ENCODE data around the gene NEFH. TPM values are rescaled to one million over a fixed set of nuclear protein-coding genes. Genes with fewer than 3 reads are reported as not detected.
"Not testable (repeated sequence)": the region's sequence is repeated elsewhere in the genome, so short reads cannot be mapped to it uniquely, and the experiment has no call there.

NEFH gene
- 1.0 TPM for total RNA-seq
- long read RNA-seq, partial matches to known transcripts: 0 of 4 reads
- long read RNA-seq, other reads (novel, unspliced or antisense): 2 of 4 reads

GRCh38 chr22:29479417-29480261, at the start of gene NEFH:
Gene NEFH, plus strand, starts transcription at chr22:29480218. Its CDS starts 45 bp downstream, at chr22:29480263.
- H3K4me3 ChIP-seq: peak within 1 kb of the TSS; percentile 29
- DNase-seq: no peak
- no peak within 1 kb of the TSS for H3K27ac ChIP-seq
- peaks cover 13% of the 10 kb centered on the region for H3K4me1 ChIP-seq
- H3K27me3 ChIP-seq (ENCODE audit: low read depth): peaks cover 58% of the 10 kb centered on the region
- H3K9me3 ChIP-seq: no peaks in the 10 kb centered on the region
- H3K36me3 ChIP-seq: no peaks in the 10 kb centered on the region
- intact Hi-C loops (cut with DNase I): no loop called here
- TF ChIP-seq CTCF (IDR thresholded peaks at IDR 0.05): no peak
- ATAC-seq: peak in 1 of 2 donors; percentile 12

- Histone ChIP-seq H3K36me3 (no peaks in the 10 kb centered on the region), H3K4me1 (no peaks in the 10 kb centered on the region), H3K9me3 (no peaks in the 10 kb centered on the region), H3K27ac (no peak overlapping the region), H3K4me3 (no peak overlapping the region), H3K27me3 (ENCODE audit: low read depth) (no peaks in the 10 kb centered on the region)
- no peak for DNase-seq
- intact Hi-C loops (cut with DNase I): no loop called here
- ATAC-seq: peak in 1 of 2 donors; percentile 72
- TF ChIP-seq CTCF (IDR thresholded peaks at IDR 0.05): no peak
Measured at GRCh38 chr22:29431986-29432385, 48.0 kb upstream of the NEFH start.

- Histone ChIP-seq H3K4me3 (no peak overlapping the region), H3K4me1 (no peaks in the 10 kb centered on the region), H3K36me3 (no peaks in the 10 kb centered on the region), H3K27me3 (ENCODE audit: low read depth) (no peaks in the 10 kb centered on the region), H3K27ac (no peak overlapping the region), H3K9me3 (no peaks in the 10 kb centered on the region)
- intact Hi-C loops (cut with DNase I): no loop called here
- DNase-seq (no peak), ATAC-seq (no peak)
- TF ChIP-seq CTCF (IDR thresholded peaks at IDR 0.05): no peak
Measured at GRCh38 chr22:29433856-29434255, 46.2 kb upstream of the NEFH start.

GRCh38 chr22:29434288-29434687, 45.7 kb upstream of the NEFH start:
- Histone ChIP-seq H3K4me1 (no peaks in the 10 kb centered on the region), H3K27ac (no peak overlapping the region), H3K27me3 (ENCODE audit: low read depth) (no peaks in the 10 kb centered on the region), H3K36me3 (no peaks in the 10 kb centered on the region), H3K4me3 (no peak overlapping the region), H3K9me3 (no peaks in the 10 kb centered on the region)
- no peak for DNase-seq
- no peak for TF ChIP-seq CTCF (IDR thresholded peaks at IDR 0.05)
- intact Hi-C loops (cut with DNase I): no loop called here
- ATAC-seq: no peak

- H3K27ac ChIP-seq: no peak overlapping the region
- no peaks in the 10 kb centered on the region for H3K27me3 ChIP-seq (ENCODE audit: low read depth)
- H3K9me3 ChIP-seq: no peaks in the 10 kb centered on the region
- H3K4me1 ChIP-seq: no peaks in the 10 kb centered on the region
- intact Hi-C loops (cut with DNase I): no loop called here
- no peak for TF ChIP-seq CTCF (IDR thresholded peaks at IDR 0.05)
- no peak overlapping the region for H3K4me3 ChIP-seq
- H3K36me3 ChIP-seq: no peaks in the 10 kb centered on the region
- DNase-seq: no peak
- ATAC-seq: no peak
Measured at GRCh38 chr22:29435236-29436136, 44.5 kb upstream of the NEFH start.

- H3K27ac ChIP-seq; ATAC-seq; DNase-seq; intact Hi-C loops (cut with DNase I); H3K27me3 ChIP-seq (ENCODE audit: low read depth); H3K9me3 ChIP-seq; H3K4me1 ChIP-seq; H3K4me3 ChIP-seq; H3K36me3 ChIP-seq: not testable (repeated sequence)
Measured at GRCh38 chr22:29438283-29438682, 41.7 kb upstream of the NEFH start, which contains the start of gene RFPL1. Gene RFPL1, plus strand, starts transcription at chr22:29438583.
